ENCODE data around the gene RNF217.
A peak's percentile ranks its signal among the peaks of the same experiment; 100 is the strongest.
"Not testable (repeated sequence)": the region's sequence is repeated elsewhere in the genome, so short reads cannot be mapped to it uniquely, and the experiment has no call there.

Gene RNF217

GRCh38 chr6:125013938-125014660 is 51.9 kb downstream of the RNF217 start:
- peak; percentile 45 for DNase-seq (ENCODE audit: low read depth)

- DNase-seq (ENCODE audit: low read depth), result no peak
These were observed 52.4 kb downstream of the RNF217 start for GRCh38 chr6:125014661-125014957.

GRCh38 chr6:125015152-125015551 is 52.9 kb downstream of the RNF217 start:
- no peak for DNase-seq (ENCODE audit: low read depth)

GRCh38 chr6:125018136-125018535 is 55.9 kb downstream of the RNF217 start:
- DNase-seq (ENCODE audit: low read depth), result no peak

GRCh38 chr6:125019281-125019680 is 57.0 kb downstream of the RNF217 start:
- no peak for DNase-seq (ENCODE audit: low read depth)

- no peak for DNase-seq (ENCODE audit: low read depth)
These were observed 57.7 kb downstream of the RNF217 start for GRCh38 chr6:125019918-125020317.

GRCh38 chr6:125020385-125020784 is 58.1 kb downstream of the RNF217 start:
- DNase-seq (ENCODE audit: low read depth), result no peak

GRCh38 chr6:125022391-125022989 is 60.3 kb downstream of the RNF217 start:
- DNase-seq (ENCODE audit: low read depth), result no peak

- no peak for DNase-seq (ENCODE audit: low read depth)
These were observed 63.1 kb downstream of the RNF217 start for GRCh38 chr6:125025164-125025854.

- DNase-seq (ENCODE audit: low read depth), result no peak
These were observed 65.0 kb downstream of the RNF217 start for GRCh38 chr6:125027287-125027686.

- no peak for DNase-seq (ENCODE audit: low read depth)
These were observed 68.7 kb downstream of the RNF217 start for GRCh38 chr6:125030969-125031368.

- no peak for DNase-seq (ENCODE audit: low read depth)
These were observed 69.1 kb downstream of the RNF217 start for GRCh38 chr6:125031385-125031784.

- not testable (repeated sequence) for DNase-seq (ENCODE audit: low read depth)
These were observed 72.7 kb downstream of the RNF217 start for GRCh38 chr6:125034929-125035328.

GRCh38 chr6:125036486-125036885 is 74.2 kb downstream of the RNF217 start:
- DNase-seq (ENCODE audit: low read depth), result not testable (repeated sequence)

GRCh38 chr6:125037827-125038226 is 75.6 kb downstream of the RNF217 start:
- no peak for DNase-seq (ENCODE audit: low read depth)

- no peak for DNase-seq (ENCODE audit: low read depth)
These were observed 76.7 kb downstream of the RNF217 start for GRCh38 chr6:125038925-125039324.

GRCh38 chr6:125041740-125042459 is 79.7 kb downstream of the RNF217 start:
- peak; percentile 14 for DNase-seq (ENCODE audit: low read depth)

- DNase-seq (ENCODE audit: low read depth), result no peak
These were observed 81.8 kb downstream of the RNF217 start for GRCh38 chr6:125044066-125044465.

- DNase-seq (ENCODE audit: low read depth), result no peak
These were observed 82.4 kb downstream of the RNF217 start for GRCh38 chr6:125044667-125045066.

GRCh38 chr6:125046107-125046925 is 84.1 kb downstream of the RNF217 start:
- DNase-seq (ENCODE audit: low read depth), result no peak

- DNase-seq (ENCODE audit: low read depth), result no peak
These were observed 86.0 kb downstream of the RNF217 start for GRCh38 chr6:125048274-125048673.

Data from GM04503 (cell line).